D721Med (cell line): Measurements from ENCODE around the gene SMIM5.

ENCODE experiments used
- DNase-seq: peaks from one replicate; pipeline ENCODE4 v3.0.0; 2011; ENCODE audit warnings: low spot score; ENCODE audit not compliant: insufficient read length
- FAIRE-seq: peaks from 2 replicates; lab custom pipeline; 2011; peaks lifted over from hg19 to GRCh38; lab: Jason Lieb, UNC
- CTCF ChIP-seq: IDR thresholded peaks from 2 replicates; pipeline ENCODE4 v1.5.1; 2012; ENCODE audit warnings: mild to moderate bottlenecking, control low read depth; ENCODE audit not compliant: insufficient read depth; ENCODE audit errors: missing control alignments

SMIM5 gene

GRCh38 chr17:75668489-75668888 is 35.3 kb downstream of the SMIM5 start:
- DNase-seq = no peak
- no peak for FAIRE-seq
- no peak for TF ChIP-seq CTCF

GRCh38 chr17:75670868-75671267 is 37.6 kb downstream of the SMIM5 start:
- no peak for DNase-seq
- TF ChIP-seq CTCF = no peak
- no peak for FAIRE-seq

GRCh38 chr17:75672011-75672410 is 38.8 kb downstream of the SMIM5 start:
- DNase-seq = no peak
- no peak for TF ChIP-seq CTCF
- no peak for FAIRE-seq

GRCh38 chr17:75673487-75673886 is 40.3 kb downstream of the SMIM5 start:
- TF ChIP-seq CTCF = no peak
- DNase-seq (no peak), FAIRE-seq (no peak)

- FAIRE-seq = no peak
- no peak for TF ChIP-seq CTCF
- DNase-seq = no peak
These were observed 43.2 kb downstream of the SMIM5 start for GRCh38 chr17:75676461-75676860.

GRCh38 chr17:75679706-75680211 is 46.5 kb downstream of the SMIM5 start:
- FAIRE-seq = no peak
- TF ChIP-seq CTCF = no peak
- DNase-seq = no peak

- no peak for DNase-seq
- FAIRE-seq = no peak
- TF ChIP-seq CTCF = no peak
These were observed 47.2 kb downstream of the SMIM5 start for GRCh38 chr17:75680431-75680830.
